ENCODE results near the gene MAP4K4.

Gene MAP4K4

DNA sequence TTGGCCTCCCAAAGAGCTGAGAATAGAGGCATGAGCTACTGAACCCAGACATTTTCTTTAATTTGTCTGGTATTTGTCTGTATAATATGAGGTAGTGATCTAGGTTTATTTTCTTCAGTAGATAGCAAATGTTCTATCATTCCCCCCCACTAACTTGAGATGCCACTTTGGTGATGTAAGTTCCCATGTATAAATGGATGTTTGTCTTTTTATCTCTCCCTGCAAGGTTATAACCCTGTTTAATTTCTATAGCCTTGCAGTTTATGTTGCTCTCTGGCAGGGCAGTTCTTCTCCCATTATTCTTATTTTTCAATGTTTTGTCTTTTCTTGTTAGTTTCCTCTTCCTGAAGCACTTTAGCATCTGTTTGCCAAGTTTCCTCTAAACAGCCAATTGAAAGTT, 39.1 kb upstream of the MAP4K4 start:
- Histone ChIP-seq H3K18ac (ENCODE audit: low read length) (no peak overlapping the region), H2BK120ac (ENCODE audit: low read depth, low read length) (no peak overlapping the region), H3K4me1 (ENCODE audit: control insufficient read depth in 2 of 2, insufficient read depth in 1 of 2, low read depth in 1 of 2, low read length in 2 of 2) (no peaks in the 10 kb centered on the region), H3K23ac (ENCODE audit: low read depth, low read length, poor library complexity) (no peak overlapping the region), H4K8ac (ENCODE audit: low read depth, low read length) (no peak overlapping the region), H3K4ac (ENCODE audit: low read length) (no peak overlapping the region), H3K27me3 (ENCODE audit: control insufficient read depth in 3 of 3, insufficient read depth in 3 of 3, low read depth in 1 of 3, low read length in 3 of 3) (no peaks in the 10 kb centered on the region), H3K36me3 (replicated peaks in 1 of 2; ENCODE audit: control insufficient read depth in 2 of 2, insufficient read depth in 2 of 2, low read length in 2 of 2) (no peaks in the 10 kb centered on the region), H3K27ac (replicated peaks; ENCODE audit: low read length) (no peak overlapping the region), H3K9ac (ENCODE audit: low read depth, low read length, poor library complexity) (no peak overlapping the region), H2BK15ac (ENCODE audit: low read length) (no peak overlapping the region), H2BK5ac (ENCODE audit: low read length) (no peak overlapping the region), H3K79me1 (ENCODE audit: low read depth, low read length) (no peaks in the 10 kb centered on the region), H2AK5ac (ENCODE audit: low read depth, low read length) (no peak overlapping the region), H2BK12ac (ENCODE audit: low read length) (no peak overlapping the region), H4K91ac (ENCODE audit: low read depth, low read length, poor library complexity) (no peak overlapping the region), H3K4me2 (ENCODE audit: insufficient read depth, low read length, poor library complexity, severe bottlenecking) (no peak overlapping the region), H3K14ac (ENCODE audit: low read length) (no peak overlapping the region), H3K9me3 (replicated peaks in 1 of 2; ENCODE audit: control insufficient read depth in 2 of 2, insufficient read depth in 1 of 2, low read depth in 1 of 2, low read length in 2 of 2) (no peaks in the 10 kb centered on the region), H3K4me3 (ENCODE audit: low read length in 2 of 2) (no peak overlapping the region), H2AFZ (ENCODE audit: low read length) (no peak overlapping the region)
- DNase-seq (ENCODE audit: low spot score) = no peak

DNA sequence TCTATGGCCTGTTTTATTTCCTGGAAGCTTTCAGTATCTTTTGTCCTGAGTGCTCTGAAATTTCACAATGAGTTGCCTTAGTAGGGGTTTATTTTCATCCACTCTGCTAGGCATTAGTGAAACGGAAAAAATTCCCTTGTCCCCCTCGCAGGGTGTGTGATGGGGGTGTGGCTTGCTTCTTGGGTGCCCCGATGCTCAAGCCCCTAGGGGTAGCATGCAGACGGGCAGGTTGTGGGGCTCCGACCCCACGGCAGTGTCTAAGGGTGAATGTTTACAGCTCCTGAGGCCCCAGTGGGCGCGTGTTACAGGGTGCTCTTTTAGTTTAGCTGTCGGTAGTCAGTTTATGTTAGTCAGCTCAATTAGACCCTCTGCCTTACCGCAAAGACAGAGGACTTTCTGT, 32.2 kb upstream of the MAP4K4 start:
- H3K23ac ChIP-seq (ENCODE audit: low read depth, low read length, poor library complexity) = no peak overlapping the region
- no peak overlapping the region for H3K14ac ChIP-seq (ENCODE audit: low read length)
- H2AK5ac ChIP-seq (ENCODE audit: low read depth, low read length) = no peak overlapping the region
- H2BK120ac ChIP-seq (ENCODE audit: low read depth, low read length) = no peak overlapping the region
- H3K36me3 ChIP-seq (replicated peaks in 1 of 2; ENCODE audit: control insufficient read depth in 2 of 2, insufficient read depth in 2 of 2, low read length in 2 of 2) = no peaks in the 10 kb centered on the region
- no CpG with 5 or more reads among the region's 10 CpGs for WGBS, 2 donors (ENCODE audit: extremely low coverage in 2 of 2, insufficient read length in 2 of 2, insufficient replicate concordance in 1 of 2)
- no peak overlapping the region for H3K27ac ChIP-seq (replicated peaks; ENCODE audit: low read length)
- H2BK15ac ChIP-seq (ENCODE audit: low read length) = no peak overlapping the region
- H2BK5ac ChIP-seq (ENCODE audit: low read length) = no peak overlapping the region
- DNase-seq (ENCODE audit: low spot score) = no peak
- no peak overlapping the region for H2AFZ ChIP-seq (ENCODE audit: low read length)
- H4K91ac ChIP-seq (ENCODE audit: low read depth, low read length, poor library complexity) = no peak overlapping the region
- H4K8ac ChIP-seq (ENCODE audit: low read depth, low read length) = no peak overlapping the region
- no peak overlapping the region for H3K9ac ChIP-seq (ENCODE audit: low read depth, low read length, poor library complexity)
- H2BK12ac ChIP-seq (ENCODE audit: low read length) = no peak overlapping the region
- no peak overlapping the region for H3K18ac ChIP-seq (ENCODE audit: low read length)
- H3K4me3 ChIP-seq (ENCODE audit: low read length in 2 of 2) = no peak overlapping the region
- H3K4me1 ChIP-seq (ENCODE audit: control insufficient read depth in 2 of 2, insufficient read depth in 1 of 2, low read depth in 1 of 2, low read length in 2 of 2) = peaks cover 0 to 3% of the 10 kb centered on the region in 2 donors
- no peaks in the 10 kb centered on the region for H3K27me3 ChIP-seq (ENCODE audit: control insufficient read depth in 3 of 3, insufficient read depth in 3 of 3, low read depth in 1 of 3, low read length in 3 of 3)
- H3K4ac ChIP-seq (ENCODE audit: low read length) = no peak overlapping the region
- H3K79me1 ChIP-seq (ENCODE audit: low read depth, low read length) = no peaks in the 10 kb centered on the region
- H3K9me3 ChIP-seq (replicated peaks in 1 of 2; ENCODE audit: control insufficient read depth in 2 of 2, insufficient read depth in 1 of 2, low read depth in 1 of 2, low read length in 2 of 2) = no peaks in the 10 kb centered on the region
- H3K4me2 ChIP-seq (ENCODE audit: insufficient read depth, low read length, poor library complexity, severe bottlenecking) = no peak overlapping the region

DNA sequence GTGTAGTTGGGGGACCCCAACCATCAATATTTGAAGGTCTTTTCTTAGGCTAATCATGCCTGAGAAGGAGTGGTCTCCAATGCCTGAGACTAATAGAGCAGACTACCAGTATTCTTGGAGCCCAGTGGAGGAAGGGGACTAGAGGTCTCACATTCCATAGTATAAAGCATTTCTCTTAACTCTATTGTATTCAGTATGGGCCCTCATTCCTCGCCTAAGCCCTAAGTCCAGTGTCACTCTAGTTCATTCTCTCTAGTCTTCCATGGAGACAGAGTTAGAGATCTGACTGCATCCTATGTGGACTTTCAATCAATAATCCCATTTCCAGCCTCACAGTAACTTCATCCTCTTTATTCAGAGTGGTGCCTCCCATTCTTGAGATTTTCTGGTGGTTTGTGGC, 29.7 kb upstream of the MAP4K4 start:
- H3K4me1 ChIP-seq (ENCODE audit: control insufficient read depth in 2 of 2, insufficient read depth in 1 of 2, low read depth in 1 of 2, low read length in 2 of 2) = peaks cover 0 to 3% of the 10 kb centered on the region in 2 donors
- H4K91ac ChIP-seq (ENCODE audit: low read depth, low read length, poor library complexity) = no peak overlapping the region
- no peak overlapping the region for H4K8ac ChIP-seq (ENCODE audit: low read depth, low read length)
- no peak overlapping the region for H3K27ac ChIP-seq (replicated peaks; ENCODE audit: low read length)
- H3K23ac ChIP-seq (ENCODE audit: low read depth, low read length, poor library complexity) = no peak overlapping the region
- H3K14ac ChIP-seq (ENCODE audit: low read length) = no peak overlapping the region
- H3K36me3 ChIP-seq (replicated peaks in 1 of 2; ENCODE audit: control insufficient read depth in 2 of 2, insufficient read depth in 2 of 2, low read length in 2 of 2) = no peaks in the 10 kb centered on the region
- H2BK120ac ChIP-seq (ENCODE audit: low read depth, low read length) = no peak overlapping the region
- H3K9ac ChIP-seq (ENCODE audit: low read depth, low read length, poor library complexity) = no peak overlapping the region
- no peaks in the 10 kb centered on the region for H3K79me1 ChIP-seq (ENCODE audit: low read depth, low read length)
- no peak overlapping the region for H3K4ac ChIP-seq (ENCODE audit: low read length)
- WGBS, 2 donors (ENCODE audit: extremely low coverage in 2 of 2, insufficient read length in 2 of 2, insufficient replicate concordance in 1 of 2) = no CpG with 5 or more reads among the region's 1 CpG
- H2BK15ac ChIP-seq (ENCODE audit: low read length) = no peak overlapping the region
- H3K18ac ChIP-seq (ENCODE audit: low read length) = no peak overlapping the region
- DNase-seq (ENCODE audit: low spot score) = peak; percentile 11
- H2AFZ ChIP-seq (ENCODE audit: low read length) = no peak overlapping the region
- no peak overlapping the region for H2AK5ac ChIP-seq (ENCODE audit: low read depth, low read length)
- no peaks in the 10 kb centered on the region for H3K9me3 ChIP-seq (replicated peaks in 1 of 2; ENCODE audit: control insufficient read depth in 2 of 2, insufficient read depth in 1 of 2, low read depth in 1 of 2, low read length in 2 of 2)
- H3K4me3 ChIP-seq (ENCODE audit: low read length in 2 of 2) = no peak overlapping the region
- H2BK12ac ChIP-seq (ENCODE audit: low read length) = no peak overlapping the region
- no peak overlapping the region for H2BK5ac ChIP-seq (ENCODE audit: low read length)
- H3K27me3 ChIP-seq (ENCODE audit: control insufficient read depth in 3 of 3, insufficient read depth in 3 of 3, low read depth in 1 of 3, low read length in 3 of 3) = no peaks in the 10 kb centered on the region
- H3K4me2 ChIP-seq (ENCODE audit: insufficient read depth, low read length, poor library complexity, severe bottlenecking) = no peak overlapping the region

DNA sequence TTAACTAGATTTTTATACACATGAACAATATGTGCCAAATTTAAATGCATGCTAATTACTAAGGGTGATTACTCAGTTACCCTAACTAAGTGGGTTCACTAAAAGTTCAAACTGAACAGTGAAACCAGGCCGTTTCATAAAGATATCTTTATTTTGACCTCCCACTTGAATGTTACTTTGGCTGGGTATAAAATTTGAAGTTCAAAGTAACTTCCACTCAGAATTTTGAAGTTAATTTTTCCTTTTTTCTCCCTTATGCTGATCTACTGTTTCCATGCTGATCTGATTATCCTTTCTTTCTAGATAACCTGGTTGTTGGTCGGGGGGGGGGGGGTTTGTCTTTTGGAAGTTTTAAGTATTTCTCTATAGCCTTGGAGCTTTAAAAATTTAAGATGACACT, 25.5 kb upstream of the MAP4K4 start:
- H2BK15ac ChIP-seq (ENCODE audit: low read length) = no peak overlapping the region
- no peaks in the 10 kb centered on the region for H3K27me3 ChIP-seq (ENCODE audit: control insufficient read depth in 3 of 3, insufficient read depth in 3 of 3, low read depth in 1 of 3, low read length in 3 of 3)
- H3K4me1 ChIP-seq (ENCODE audit: control insufficient read depth in 2 of 2, insufficient read depth in 1 of 2, low read depth in 1 of 2, low read length in 2 of 2) = peaks cover 0 to 3% of the 10 kb centered on the region in 2 donors
- no peak overlapping the region for H2BK12ac ChIP-seq (ENCODE audit: low read length)
- no peaks in the 10 kb centered on the region for H3K79me1 ChIP-seq (ENCODE audit: low read depth, low read length)
- no peak overlapping the region for H2AFZ ChIP-seq (ENCODE audit: low read length)
- H3K4me3 ChIP-seq (ENCODE audit: low read length in 2 of 2) = no peak overlapping the region
- H3K9me3 ChIP-seq (replicated peaks in 1 of 2; ENCODE audit: control insufficient read depth in 2 of 2, insufficient read depth in 1 of 2, low read depth in 1 of 2, low read length in 2 of 2) = no peaks in the 10 kb centered on the region
- no peak overlapping the region for H3K18ac ChIP-seq (ENCODE audit: low read length)
- no peak for DNase-seq (ENCODE audit: low spot score)
- no CpG with 5 or more reads among the region's 2 CpGs for whole genome bisulfite sequencing, 2 donors (ENCODE audit: extremely low coverage in 2 of 2, insufficient read length in 2 of 2, insufficient replicate concordance in 1 of 2)
- no peak overlapping the region for H3K23ac ChIP-seq (ENCODE audit: low read depth, low read length, poor library complexity)
- no peak overlapping the region for H2BK5ac ChIP-seq (ENCODE audit: low read length)
- H2BK120ac ChIP-seq (ENCODE audit: low read depth, low read length) = no peak overlapping the region
- no peak overlapping the region for H3K4me2 ChIP-seq (ENCODE audit: insufficient read depth, low read length, poor library complexity, severe bottlenecking)
- no peak overlapping the region for H3K14ac ChIP-seq (ENCODE audit: low read length)
- H4K8ac ChIP-seq (ENCODE audit: low read depth, low read length) = no peak overlapping the region
- H3K9ac ChIP-seq (ENCODE audit: low read depth, low read length, poor library complexity) = no peak overlapping the region
- no peak overlapping the region for H3K4ac ChIP-seq (ENCODE audit: low read length)
- H4K91ac ChIP-seq (ENCODE audit: low read depth, low read length, poor library complexity) = no peak overlapping the region
- H2AK5ac ChIP-seq (ENCODE audit: low read depth, low read length) = no peak overlapping the region
- no peak overlapping the region for H3K27ac ChIP-seq (replicated peaks; ENCODE audit: low read length)
- H3K36me3 ChIP-seq (replicated peaks in 1 of 2; ENCODE audit: control insufficient read depth in 2 of 2, insufficient read depth in 2 of 2, low read length in 2 of 2) = no peaks in the 10 kb centered on the region
